Keratinocyte (primary cell): ENCODE measurements around the gene MARCHF10.

Experiments used
- EZH2 ChIP-seq: IDR thresholded peaks from one replicate; pipeline ENCODE4 v1.6.1; 2012; ENCODE audit warnings: inconsistent platforms, mild to moderate bottlenecking, low read length, moderate library complexity
- TF ChIP-seq, protein P1 (sequence below), 3 experiments: IDR thresholded peaks in 1 of 3; conservative IDR thresholded peaks in 1 of 3; optimal IDR thresholded peaks in 1 of 3; 2 replicates in 2 of 3; 3 replicates in 1 of 3; pipeline versions ENCODE3 to v1.5.1; 2011; ENCODE audit warnings: low read length in 3 of 3, mild to moderate bottlenecking in 3 of 3, moderate library complexity in 2 of 3, control low read depth in 1 of 3, inconsistent platforms in 1 of 3; ENCODE audit not compliant: insufficient read depth in 2 of 3; ENCODE audit errors: extremely low read depth in 1 of 3

DNA sequence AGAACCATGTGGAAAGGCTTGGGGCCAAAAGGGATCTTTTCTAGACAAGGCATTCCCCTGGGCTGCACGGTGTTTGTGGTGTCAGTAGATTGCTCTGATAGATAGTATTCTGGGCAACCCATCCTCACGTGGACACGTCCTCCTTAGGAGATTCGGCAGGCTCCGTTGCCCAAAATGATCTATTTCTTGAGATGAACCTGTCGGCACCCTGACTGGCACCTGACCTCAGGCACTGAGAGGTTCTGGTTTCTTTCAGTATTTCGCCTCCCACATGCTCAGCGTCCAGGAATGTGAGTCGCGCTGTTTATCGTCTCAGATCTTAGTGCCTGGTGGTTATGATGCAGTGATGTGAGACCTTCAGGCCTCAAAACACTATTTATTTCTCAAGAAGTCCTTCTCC is 89.7 kb downstream of the MARCHF10 start:
- TF ChIP-seq, protein P1, sequence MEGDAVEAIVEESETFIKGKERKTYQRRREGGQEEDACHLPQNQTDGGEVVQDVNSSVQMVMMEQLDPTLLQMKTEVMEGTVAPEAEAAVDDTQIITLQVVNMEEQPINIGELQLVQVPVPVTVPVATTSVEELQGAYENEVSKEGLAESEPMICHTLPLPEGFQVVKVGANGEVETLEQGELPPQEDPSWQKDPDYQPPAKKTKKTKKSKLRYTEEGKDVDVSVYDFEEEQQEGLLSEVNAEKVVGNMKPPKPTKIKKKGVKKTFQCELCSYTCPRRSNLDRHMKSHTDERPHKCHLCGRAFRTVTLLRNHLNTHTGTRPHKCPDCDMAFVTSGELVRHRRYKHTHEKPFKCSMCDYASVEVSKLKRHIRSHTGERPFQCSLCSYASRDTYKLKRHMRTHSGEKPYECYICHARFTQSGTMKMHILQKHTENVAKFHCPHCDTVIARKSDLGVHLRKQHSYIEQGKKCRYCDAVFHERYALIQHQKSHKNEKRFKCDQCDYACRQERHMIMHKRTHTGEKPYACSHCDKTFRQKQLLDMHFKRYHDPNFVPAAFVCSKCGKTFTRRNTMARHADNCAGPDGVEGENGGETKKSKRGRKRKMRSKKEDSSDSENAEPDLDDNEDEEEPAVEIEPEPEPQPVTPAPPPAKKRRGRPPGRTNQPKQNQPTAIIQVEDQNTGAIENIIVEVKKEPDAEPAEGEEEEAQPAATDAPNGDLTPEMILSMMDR (optimal IDR thresholded peaks at IDR 0.05 in 1 of 3, IDR thresholded peaks at IDR 0.05 in 1 of 3, conservative IDR thresholded peaks at IDR 0.05 in 1 of 3; ENCODE audit: extremely low read depth in 1 of 3, insufficient read depth in 2 of 3, low read length in 3 of 3): no peak
- no peak for TF ChIP-seq EZH2
